ENCODE data around the gene MTURN.
"Not testable (repeated sequence)": the region's sequence is repeated elsewhere in the genome, so short reads cannot be mapped to it uniquely, and the experiment has no call there.

The MTURN gene

DNA sequence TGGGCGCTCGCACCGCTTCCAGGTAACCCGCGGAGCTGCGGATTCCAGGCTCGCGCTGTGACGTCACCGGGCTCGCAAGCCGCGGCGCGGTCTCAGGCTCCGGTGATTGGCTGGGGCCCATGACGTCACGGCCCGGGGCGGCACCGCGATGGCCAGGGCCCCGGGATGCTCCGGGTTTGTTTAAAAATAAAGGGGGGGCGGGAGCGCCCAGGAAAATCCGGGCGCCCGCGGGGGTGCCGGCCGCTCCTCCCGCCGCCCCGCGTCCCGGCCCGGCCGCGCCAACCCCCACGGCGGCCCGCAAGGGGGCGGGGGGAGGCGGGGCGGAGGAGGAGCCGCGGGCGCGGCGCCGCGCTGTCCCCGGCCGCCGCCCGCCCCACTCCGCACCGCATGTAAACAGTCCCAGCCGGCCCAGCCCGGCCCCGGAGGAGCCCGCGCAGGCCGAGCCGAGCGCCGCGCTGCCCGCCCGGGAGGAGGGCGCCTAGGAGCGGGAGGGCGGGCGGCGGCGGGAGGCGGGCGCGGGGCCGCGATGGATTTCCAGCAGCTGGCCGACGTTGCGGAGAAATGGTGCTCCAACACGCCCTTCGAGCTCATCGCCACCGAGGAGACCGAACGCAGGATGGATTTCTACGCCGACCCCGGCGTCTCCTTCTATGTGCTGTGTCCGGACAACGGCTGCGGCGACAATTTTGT is at the start of gene MTURN:
MTURN (plus strand) TSS at position 376 of the 690 bp plus-strand sequence; CDS start at position 527, 151 bp downstream.
- peak; percentile 75 for DNase-seq

DNA sequence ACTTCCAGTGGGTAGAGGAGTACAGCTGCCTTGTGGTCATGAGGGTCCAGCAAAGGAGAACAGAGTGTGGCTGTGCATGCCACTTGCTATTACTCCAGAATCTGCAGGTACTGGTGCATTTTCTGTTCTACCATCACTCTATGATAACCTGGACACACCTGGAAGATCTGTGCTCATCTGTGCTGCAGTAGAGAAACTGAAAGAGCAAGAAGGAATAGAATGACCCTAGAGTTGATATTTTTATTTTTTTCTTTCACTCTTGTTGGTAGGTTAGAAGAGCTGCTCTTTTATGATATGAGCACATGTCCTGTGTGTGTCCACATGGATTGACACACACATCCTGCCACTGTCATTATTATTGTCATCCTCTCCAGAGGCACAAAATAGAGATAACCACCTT is 48.3 kb upstream of the MTURN start:
- no peak for DNase-seq

DNA sequence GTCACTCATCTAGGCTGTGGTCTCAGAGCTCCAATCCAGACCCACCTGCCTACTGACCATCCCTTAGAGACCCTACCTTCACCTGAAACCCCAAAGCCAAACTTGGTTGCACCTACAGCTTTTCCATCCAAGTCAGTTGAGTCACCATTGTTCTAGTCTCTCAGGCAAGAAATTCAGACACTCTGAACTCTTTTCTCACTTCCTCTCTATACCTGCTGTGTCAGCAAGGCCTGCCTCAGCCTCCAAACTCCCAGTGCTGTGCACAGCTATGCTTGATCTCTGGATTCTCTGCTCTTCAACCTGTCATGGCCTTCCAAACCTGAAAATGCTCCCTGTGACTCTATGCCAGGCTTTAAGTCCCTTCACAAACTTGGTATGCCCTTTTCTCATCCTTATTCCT is 47.4 kb upstream of the MTURN start:
- DNase-seq, result no peak

DNA sequence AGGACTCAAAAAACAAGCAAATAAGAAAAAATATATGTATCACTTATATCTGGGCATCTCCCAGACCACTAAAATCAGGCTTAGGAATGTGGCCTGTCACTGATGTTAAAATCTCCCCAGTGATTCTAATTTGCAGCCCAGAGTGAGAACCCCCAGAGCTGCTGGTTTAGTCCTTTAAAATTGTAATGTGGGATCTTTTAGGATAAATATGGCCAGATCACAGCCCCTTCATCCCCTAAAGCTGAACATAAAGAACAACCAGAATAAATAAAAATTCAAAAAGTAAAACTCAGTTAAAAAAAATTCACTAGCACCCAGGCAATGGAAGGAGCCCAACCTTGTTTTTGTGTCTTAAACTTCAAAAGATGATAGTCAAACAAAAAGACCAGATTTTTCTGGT is 46.4 kb upstream of the MTURN start:
- DNase-seq, result no peak

DNA sequence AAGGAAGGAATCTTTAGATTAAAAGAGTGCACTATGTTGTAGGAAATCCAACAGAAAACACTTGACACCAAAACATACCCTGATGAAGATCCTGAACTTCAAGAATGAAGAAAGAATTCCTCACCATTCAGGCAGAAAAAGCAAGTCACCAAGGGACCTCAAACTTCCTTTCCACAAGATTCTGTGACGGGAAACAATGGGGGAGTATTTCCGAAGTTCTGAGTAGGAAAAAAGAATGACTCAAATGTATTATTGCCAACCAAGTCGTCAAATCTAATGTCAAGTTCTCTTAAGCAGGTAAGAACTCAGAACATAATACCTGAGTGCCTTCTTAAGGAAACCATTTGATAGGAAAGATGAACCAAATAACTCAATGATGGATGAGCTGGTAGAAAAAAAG is 44.7 kb upstream of the MTURN start:
- DNase-seq, result no peak

DNA sequence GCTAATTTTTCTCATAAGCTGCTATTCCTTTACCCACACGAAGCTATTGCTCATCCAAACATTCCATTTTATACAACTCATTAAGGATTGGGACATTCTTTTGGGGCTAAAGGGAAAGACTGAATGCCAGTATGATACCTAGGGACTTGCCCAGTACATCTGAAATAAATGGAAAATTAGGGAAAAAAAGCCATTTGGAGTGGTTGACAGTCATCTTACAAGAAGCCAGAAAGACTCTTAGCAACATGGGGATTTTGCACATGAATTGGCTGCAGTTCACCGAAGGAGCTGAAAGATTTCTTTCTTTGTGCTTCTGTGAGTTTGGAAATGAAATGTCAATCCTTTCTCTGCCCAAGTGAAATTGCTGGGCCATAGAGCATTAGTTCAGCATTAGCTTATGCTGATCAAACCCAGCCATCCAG is 43.3 kb upstream of the MTURN start:
- no peak for DNase-seq

DNA sequence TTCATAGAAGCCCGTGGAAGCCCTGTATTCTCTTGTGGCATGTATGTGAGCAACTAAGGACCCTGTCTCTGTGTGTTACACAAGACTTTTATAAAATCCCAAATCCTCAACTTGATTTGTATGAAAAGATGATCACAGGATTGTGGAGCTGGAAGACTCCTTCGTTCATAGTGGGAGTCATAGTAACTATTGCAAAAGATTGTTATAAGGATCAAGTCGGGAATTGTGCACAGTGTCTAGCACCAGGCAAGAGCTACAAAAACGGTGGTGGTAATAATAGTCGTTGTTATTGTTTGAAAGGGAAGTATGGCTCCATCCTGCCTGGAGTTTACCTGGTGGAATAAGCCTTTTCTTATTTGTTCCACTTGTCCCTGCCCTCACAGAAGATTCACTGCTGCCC is 42.8 kb upstream of the MTURN start:
- DNase-seq, result no peak

DNA sequence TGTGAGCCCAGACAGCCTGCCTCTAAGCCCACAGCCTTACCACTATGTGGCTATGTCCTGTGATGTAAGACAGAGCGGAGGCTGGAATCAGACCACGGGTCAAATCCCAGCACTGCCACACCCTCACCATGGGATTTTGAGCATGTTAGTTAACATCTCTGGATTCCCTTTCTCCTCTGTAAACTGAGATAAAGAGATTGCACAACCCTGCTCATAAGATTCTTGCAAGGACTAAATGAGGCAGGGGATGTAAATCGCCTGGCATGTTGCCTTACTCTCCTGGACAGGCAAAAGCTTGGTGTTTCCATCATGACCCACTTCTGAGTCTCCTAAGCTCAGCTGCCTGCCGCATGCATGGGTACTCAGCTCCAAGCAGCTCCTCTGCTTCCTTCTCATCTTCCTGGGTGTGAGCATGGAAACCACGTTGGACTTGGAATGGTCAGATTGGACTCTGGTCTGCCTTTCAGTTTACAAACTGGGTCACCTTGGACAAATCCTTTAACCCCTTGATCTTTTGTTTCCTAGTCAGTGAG is 41.3 kb upstream of the MTURN start:
- no peak for DNase-seq

DNA sequence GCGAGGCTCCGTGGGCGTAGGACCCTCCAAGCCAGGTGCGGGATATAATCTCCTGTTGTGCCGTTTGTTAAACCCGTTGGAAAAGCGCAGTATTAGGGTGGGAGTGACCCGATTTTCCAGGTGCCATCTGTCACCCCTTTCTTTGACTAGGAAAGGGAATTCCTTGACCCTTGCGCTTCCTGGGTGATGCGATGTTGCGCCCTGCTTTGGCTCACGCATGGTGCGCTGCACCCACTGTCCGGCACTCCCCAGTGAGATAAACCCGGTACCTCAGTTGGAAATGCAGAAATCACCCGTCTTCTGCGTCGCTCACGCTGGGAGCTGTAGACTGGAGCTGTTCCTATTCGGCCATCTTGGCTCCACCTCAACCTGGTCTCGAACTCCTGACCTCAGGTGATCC is 36.2 kb upstream of the MTURN start:
- not testable (repeated sequence) for DNase-seq

DNA sequence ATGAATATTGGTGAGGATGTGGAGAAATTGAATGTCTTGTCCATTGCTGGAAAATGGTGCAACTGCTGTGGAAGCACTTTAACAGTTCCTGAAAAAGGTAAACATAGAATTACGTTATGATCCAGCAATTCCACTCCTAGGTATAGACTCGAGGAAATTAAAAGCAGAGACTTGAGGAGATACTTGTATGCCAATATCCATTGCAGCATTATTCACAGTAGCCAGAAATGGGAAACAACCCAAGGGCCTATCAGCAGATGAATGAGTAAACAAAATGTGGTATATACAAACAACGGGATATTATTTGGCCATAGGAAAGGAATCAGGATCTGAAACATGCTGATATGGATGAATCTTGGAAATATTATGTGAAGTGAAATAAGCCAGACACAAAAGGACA is 32.5 kb upstream of the MTURN start:
- DNase-seq, result no peak

DNA sequence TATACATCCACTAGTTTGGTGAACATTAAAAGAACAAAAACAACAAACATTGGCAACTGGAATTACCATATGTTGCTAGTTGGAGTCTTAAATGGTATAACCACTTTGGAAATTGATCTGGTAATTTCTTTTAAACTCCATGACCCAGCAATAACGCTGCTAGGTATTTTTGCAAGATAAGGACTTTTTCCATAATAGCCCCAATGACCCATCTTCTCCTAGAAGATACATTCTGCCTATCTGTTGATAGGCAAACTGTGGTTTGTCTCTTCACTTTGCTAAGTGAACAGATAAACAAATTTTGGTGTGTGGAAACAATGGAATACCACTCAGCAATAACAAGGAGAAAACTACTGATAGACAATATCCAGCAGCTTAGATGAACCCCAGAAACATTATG is 30.6 kb upstream of the MTURN start:
- no peak for DNase-seq

DNA sequence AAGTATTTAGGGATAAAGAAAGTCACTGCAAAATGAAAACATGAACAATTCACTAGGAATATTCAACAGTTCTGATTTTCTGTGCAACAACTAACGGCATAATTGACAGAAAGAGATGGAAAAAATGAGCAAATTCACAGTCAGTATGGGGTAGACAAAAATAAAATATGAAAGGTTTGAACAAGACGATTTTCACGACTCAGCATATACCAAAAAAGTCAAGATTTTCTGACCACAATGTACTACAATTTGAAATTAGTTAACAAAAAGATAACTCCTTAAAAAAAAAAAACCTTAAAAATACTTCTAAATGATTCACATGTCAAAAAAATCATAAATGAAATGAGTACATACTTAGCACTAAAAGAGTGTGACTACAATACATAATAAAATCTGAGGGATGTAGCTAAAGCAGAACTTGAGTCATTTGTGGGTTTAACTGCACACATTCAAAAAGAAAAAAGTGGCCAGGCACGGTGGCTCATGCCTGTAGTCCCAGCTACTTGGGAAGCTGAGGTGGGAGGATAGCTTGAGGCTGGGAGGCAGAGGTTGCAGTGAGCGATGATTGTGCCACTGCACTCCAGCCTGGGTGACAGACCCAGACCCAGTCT is 22.6 kb upstream of the MTURN start:
- no peak for DNase-seq

DNA sequence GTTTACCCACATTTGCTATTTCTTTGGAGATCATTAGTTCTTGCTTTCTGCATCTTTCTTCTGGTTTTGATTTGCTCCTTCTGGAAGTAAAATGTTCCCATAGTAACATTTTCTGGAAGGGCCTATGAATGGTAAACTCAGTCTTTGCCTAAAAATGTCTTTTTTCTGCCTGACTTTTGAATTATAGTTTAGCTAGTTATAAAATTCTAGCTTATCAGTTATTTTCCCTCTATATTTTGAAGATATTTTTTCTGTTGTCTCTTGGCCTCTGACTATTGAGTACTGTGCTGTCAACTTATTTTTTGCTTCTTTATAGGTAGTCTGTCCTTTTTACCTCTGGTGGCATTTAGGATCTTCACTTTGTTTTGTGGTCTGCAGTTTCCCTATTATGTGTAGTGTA is 21.6 kb upstream of the MTURN start:
- no peak for DNase-seq

DNA sequence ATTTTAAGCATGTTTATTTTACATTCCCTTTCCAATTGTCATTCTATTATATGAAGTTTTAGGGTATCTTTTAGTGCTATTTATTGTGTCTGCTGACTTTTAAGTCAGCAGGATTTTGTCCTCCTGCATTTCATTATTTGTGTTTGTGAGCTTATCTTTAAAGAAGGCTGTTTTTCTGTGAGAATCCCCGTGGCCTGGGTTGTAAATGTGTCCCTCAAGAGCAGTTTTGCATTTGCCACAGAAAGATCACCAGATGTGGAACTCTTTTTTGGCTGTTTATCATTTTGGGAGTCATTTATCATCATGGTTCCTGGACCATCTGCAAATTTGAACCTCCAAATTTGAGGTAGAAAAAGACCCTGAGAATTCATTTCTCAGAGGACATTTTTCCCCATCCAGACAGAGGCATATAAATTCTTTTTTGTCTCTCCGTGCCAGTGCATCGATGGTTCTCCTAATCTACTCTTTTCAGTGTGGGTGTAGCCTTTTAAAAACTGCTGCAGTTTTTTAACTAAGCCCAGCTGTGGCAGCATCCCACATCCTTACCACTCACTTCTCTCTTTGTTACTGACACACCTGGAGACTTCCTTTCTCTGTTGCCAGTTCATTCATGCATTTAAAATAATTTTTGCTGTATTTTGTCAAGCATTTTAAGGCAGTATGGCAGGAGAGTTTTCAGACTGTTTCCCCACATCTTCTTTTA is 20.1 kb upstream of the MTURN start:
- DNase-seq, result no peak

DNA sequence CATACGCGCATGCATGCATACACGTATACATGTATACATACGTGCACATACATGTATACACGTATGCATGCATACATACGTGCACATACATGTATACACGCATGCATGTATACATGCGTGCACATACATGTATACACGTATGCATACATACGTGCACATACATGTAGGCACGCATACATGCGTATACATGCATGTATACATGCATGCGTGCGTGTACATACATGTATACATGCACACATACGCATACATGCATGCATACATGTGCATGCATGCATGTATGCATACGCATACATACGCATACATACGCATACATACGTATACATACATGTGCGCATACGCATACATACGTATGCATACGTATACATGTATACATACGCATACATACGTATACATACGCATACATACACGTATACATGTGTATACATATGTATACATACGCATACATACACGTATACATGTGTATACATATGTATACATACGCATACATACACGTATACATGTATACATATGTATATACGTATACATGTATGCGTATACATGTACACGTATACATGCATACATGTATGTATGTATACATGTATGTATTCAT is 19.0 kb upstream of the MTURN start:
- DNase-seq, result no peak

DNA sequence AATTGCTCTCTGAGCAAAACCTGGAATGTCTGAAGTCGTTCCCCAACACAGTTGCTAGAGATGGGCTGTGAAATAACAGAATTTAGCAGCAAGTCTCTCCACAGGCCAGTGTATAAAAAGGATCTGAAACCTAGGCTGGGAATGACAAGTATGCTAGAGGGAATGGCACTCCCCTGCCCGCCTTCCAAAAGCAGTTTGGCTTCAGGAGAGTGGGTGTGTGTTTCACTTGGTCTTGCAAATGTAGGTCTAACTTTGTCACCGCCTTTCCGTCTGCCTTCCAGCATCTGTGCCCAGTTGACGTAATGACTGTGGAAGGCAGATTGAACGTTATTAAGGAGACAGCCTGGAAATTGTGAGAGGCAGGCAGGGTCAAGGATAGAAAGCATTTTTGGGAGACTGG is 18.0 kb upstream of the MTURN start:
- DNase-seq, result no peak

DNA sequence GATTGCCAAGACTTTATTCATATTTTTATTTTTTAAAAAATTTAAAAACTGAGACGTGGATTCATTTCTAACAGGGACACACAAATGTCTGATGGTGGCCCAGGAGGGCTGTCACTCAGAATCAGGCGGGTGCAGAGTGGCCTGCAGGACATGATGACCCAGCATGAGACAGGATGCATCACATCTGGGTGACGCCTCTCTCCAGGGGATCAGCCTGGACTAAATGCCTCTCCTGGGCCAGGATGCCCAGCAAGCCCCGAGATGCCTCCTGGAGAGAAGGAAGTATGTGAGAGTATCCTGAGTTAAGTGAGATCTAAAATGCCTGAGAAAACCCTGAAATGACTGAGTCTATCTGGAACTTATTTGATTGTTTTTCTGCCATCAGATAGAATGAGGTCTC is 16.9 kb upstream of the MTURN start:
- no peak for DNase-seq

DNA sequence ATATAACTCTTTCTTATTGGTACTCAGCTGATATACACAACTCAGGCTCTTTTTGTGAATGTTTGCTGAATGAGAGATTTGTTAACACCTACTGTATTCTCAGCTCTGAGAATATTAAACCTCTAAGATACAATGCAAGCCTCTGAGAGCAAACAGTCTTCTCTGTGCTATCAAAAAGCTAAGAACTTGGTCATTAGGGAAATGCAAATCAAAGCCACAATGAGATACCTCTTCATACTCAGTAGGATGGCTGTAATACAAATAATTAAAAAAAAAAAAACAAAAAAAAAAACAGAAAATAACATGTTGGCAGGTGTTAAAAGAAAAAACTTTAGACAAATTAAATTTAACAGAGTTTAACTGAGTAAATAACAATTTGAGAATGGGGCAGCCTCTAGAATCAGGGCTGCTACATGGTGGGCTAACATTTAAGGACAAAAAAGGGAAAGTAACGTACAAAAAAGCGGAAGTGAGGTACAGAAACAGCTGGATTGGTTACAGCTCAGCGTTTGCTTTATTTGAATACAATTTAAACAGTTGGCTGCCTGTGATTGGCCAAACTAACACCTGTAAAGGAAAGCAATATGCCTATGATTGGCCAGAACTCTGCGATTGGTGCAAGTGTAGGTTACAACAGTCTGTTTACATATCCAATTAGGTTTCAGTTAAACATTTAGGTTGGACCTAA is 14.8 kb upstream of the MTURN start:
- DNase-seq, result no peak

DNA sequence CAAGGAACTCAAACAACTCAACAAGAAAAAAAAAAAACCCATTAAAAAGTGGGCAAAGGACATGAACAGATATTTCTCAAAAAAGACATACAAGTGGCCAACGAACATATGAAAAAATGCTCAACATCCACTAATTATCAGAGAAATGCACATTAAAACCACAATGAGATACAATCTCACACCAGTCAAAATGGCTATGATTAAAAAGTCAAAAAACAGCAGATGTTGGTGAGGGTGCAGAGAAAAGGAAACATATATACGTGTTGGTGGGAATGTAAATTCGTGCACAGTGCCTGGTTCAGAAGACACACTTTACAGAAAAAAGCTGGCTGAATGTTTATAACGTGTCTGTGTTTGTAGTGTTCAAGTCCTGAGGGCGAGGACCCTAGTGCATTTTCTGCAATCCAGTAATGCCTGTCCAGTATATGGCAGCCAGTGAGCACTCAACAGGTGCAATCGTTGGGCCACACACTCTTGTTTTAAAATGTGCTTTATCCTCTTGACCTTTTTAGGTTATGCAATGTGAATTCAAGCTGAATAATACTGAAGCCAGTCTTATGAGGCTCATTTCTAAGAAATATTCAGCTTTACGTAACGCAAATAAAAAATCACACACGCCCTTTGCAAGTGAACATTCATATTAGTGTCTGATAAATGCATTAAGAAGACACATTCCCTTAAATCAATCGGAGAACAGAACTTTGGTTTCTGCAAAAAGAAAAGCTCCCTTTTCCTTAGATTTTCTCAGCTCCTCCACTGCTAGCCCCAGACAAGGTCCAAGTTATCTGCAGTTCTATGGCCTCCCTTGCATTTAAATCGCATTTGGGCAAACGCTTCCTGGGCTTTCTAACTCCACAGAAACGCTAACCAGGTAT is 813 bp upstream of the MTURN start:
- no peak for DNase-seq

DNA sequence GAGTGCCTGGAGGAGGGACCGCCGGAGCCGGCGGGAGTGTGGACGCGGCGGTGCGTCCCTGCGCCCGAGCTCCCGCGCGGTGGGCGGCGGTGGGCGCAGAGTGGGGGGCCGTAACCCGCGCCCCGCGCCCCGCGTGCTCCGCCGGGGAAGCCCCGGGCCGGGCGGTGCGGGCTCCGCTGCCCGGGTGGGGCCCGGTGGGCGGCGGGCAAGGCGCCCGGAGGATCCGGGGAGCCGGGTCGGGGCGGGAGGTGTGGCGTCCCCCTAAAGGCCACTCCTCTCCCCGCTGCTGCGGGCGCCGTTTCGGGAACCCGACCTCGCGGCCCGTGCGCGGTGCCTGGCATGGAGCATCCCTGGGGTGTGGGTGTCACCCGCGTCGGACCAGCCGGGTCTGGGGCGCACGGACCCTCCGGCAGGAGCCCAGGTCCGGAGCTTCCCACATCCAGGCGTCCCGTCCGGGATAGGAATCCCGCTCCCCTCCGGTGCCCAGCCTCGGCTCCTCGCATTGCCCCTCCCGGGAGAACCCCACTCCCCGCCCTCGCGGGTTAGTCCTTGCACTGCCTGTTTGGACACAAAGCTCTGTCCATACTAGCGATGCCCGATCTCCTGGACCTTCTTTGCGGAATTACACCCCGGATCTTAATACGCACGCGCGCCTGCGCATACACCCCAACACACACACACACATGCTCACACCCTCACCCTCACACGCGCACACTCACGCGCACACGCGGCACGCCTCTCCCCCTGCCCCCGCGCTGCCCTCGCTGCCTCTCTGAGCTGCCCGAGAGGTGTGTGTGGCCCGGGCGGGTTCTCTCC is 723 bp downstream of the MTURN start:
- no peak for DNase-seq

DNA sequence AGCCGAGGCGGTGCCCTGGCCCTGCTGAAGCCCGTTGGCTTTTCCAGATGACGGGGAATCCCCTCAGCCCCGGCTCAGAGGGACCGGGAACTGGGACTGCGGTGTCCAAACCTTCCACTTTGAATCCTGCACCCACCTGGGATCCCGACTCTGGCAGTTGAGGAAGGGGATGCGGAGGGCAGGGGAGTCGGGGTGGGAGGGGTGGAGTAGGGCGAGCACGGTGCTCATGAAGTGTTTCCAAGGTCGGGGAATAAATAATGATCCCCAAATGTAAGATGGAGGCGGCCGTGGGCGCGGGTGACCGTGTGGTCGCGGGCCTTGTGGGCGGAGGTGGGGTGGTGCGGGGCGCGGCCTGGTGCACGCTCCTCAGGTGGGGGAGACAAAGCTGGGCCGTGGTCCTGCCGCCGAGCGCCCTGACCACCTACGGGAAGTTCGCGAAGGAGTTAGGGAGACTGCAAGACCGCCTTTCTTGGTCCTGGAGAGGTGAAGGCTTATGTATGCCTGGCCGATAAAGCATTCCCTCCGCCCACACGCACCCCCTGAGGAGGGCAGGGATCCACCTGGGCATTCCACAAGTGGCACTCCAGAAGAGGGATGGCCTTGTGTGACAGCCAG is 1.4 kb downstream of the MTURN start:
- no peak for DNase-seq

Measured in NCI-H2081 treated with DMSO at 0.1 percent for 48 hours (cell line).